ENCODE results near the gene SLC35A1. TPM values are rescaled to one million over a fixed set of nuclear protein-coding genes. Genes with fewer than 3 reads are reported as not detected.

Gene SLC35A1
- total RNA-seq, 2 donors from 2014 or later: 10.4 to 10.9 TPM

- no peak overlapping the region for H3K4me3 Mint-ChIP-seq
- H3K9me3 ChIP-seq (ENCODE audit: control insufficient read depth, low read length): peaks cover 32% of the 10 kb centered on the region
- H3K36me3 ChIP-seq (ENCODE audit: control insufficient read depth, insufficient read depth, low read length): peaks cover 82% of the 10 kb centered on the region
- no peak for TF ChIP-seq CTCF (conservative IDR thresholded peaks at IDR 0.05)
- H3K27me3 Mint-ChIP-seq (ENCODE audit: insufficient read depth): no peaks in the 10 kb centered on the region
- peaks cover 14% of the 10 kb centered on the region for H3K9me3 Mint-ChIP-seq
- H3K4me1 ChIP-seq (ENCODE audit: control insufficient read depth, insufficient read depth, low read length): no peaks in the 10 kb centered on the region
- no peak for DNase-seq
- H3K9ac ChIP-seq (ENCODE audit: extremely low read depth, low read length, poor library complexity, severe bottlenecking): no peak overlapping the region
- no peaks in the 10 kb centered on the region for H3K4me1 Mint-ChIP-seq
- H3K27ac ChIP-seq (ENCODE audit: low read depth, low read length): no peak overlapping the region
- H3K27me3 ChIP-seq (ENCODE audit: control insufficient read depth, insufficient read depth, low read length, poor library complexity, severe bottlenecking): no peaks in the 10 kb centered on the region
- peak overlapping the region; percentile 35 for H3K4me3 ChIP-seq (ENCODE audit: low read length)
- 100% methylated on average over 1 of the region's 1 CpG; no CpG with 5 or more reads in 1 of the 2 experiments for WGBS, 2 experiments (ENCODE audit: insufficient coverage in 1 of 2, insufficient read length in 1 of 2)
- peaks cover 71% of the 10 kb centered on the region for H3K36me3 Mint-ChIP-seq (ENCODE audit: low read depth)
- no peak overlapping the region for H3K27ac Mint-ChIP-seq
Measured at GRCh38 chr6:87541041-87541440, 68.3 kb downstream of the SLC35A1 start.

- no peaks in the 10 kb centered on the region for H3K27me3 ChIP-seq (ENCODE audit: control insufficient read depth, insufficient read depth, low read length, poor library complexity, severe bottlenecking)
- no peak for TF ChIP-seq CTCF (conservative IDR thresholded peaks at IDR 0.05)
- Mint-ChIP-seq H3K27me3 (ENCODE audit: insufficient read depth) (no peaks in the 10 kb centered on the region), H3K36me3 (ENCODE audit: low read depth) (peaks cover 74% of the 10 kb centered on the region), H3K9me3 (peaks cover 14% of the 10 kb centered on the region), H3K4me3 (no peak overlapping the region), H3K4me1 (no peaks in the 10 kb centered on the region), H3K27ac (no peak overlapping the region)
- peaks cover 85% of the 10 kb centered on the region for H3K36me3 ChIP-seq (ENCODE audit: control insufficient read depth, insufficient read depth, low read length)
- 100% methylated on average over 1 of the region's 2 CpGs; no CpG with 5 or more reads in 1 of the 2 experiments for WGBS, 2 experiments (ENCODE audit: insufficient coverage in 1 of 2, insufficient read length in 1 of 2)
- no peak for DNase-seq
- H3K9ac ChIP-seq (ENCODE audit: extremely low read depth, low read length, poor library complexity, severe bottlenecking): no peak overlapping the region
- H3K4me3 ChIP-seq (ENCODE audit: low read length): no peak overlapping the region
- peaks cover 32% of the 10 kb centered on the region for H3K9me3 ChIP-seq (ENCODE audit: control insufficient read depth, low read length)
- no peaks in the 10 kb centered on the region for H3K4me1 ChIP-seq (ENCODE audit: control insufficient read depth, insufficient read depth, low read length)
- H3K27ac ChIP-seq (ENCODE audit: low read depth, low read length): no peak overlapping the region
Measured at GRCh38 chr6:87541744-87542143, 69.0 kb downstream of the SLC35A1 start.

DNA sequence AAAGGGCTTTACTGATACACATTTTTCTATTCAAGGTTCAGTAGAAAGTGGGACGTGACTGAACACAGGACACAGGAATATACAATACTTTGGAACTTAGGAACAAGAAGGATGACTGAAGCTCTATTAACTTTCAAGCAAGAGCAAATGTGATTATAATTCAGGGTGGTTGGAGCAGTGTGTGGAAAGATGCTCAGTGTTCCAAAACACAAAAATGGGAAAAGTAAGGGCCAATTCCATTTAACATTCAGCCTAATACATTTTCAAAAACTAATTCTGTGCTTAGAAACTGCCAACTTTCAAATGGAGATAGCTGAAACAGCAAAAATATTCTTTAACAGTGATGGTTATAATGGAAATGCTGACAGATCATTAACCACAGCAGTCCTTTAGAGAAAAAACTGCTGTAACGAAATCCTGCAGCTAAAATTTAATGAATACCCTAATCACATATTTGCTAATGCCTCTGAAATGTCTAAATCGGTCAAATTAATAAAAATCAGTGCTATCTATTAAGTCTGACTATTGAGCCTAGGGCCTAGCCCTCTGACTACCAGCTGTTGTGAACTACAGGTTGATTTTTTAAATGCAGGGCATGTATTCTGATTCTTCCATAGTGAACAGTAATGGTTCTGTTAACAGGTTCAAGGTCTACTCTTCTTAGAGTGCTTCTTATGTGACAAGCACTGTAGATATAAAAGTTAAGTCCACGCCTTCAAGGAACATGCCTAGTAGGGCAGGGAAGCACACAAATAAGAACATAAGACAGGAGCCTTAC, 71.1 kb downstream of the SLC35A1 start:
- H3K9ac ChIP-seq (ENCODE audit: extremely low read depth, low read length, poor library complexity, severe bottlenecking): no peak overlapping the region
- WGBS, 2 experiments (ENCODE audit: insufficient coverage in 1 of 2, insufficient read length in 1 of 2): 91 to 92% methylated on average over 1 to 4 of the region's 4 CpGs
- no peak overlapping the region for H3K27ac ChIP-seq (ENCODE audit: low read depth, low read length)
- Mint-ChIP-seq H3K36me3 (ENCODE audit: low read depth) (peaks cover 72% of the 10 kb centered on the region), H3K27me3 (ENCODE audit: insufficient read depth) (no peaks in the 10 kb centered on the region), H3K27ac (no peak overlapping the region), H3K4me3 (no peak overlapping the region), H3K9me3 (peaks cover 14% of the 10 kb centered on the region), H3K4me1 (no peaks in the 10 kb centered on the region)
- no peak for DNase-seq
- no peak for TF ChIP-seq CTCF (conservative IDR thresholded peaks at IDR 0.05)
- peaks cover 32% of the 10 kb centered on the region for H3K9me3 ChIP-seq (ENCODE audit: control insufficient read depth, low read length)
- peaks cover 84% of the 10 kb centered on the region for H3K36me3 ChIP-seq (ENCODE audit: control insufficient read depth, insufficient read depth, low read length)
- no peaks in the 10 kb centered on the region for H3K27me3 ChIP-seq (ENCODE audit: control insufficient read depth, insufficient read depth, low read length, poor library complexity, severe bottlenecking)
- H3K4me3 ChIP-seq (ENCODE audit: low read length): no peak overlapping the region
- no peaks in the 10 kb centered on the region for H3K4me1 ChIP-seq (ENCODE audit: control insufficient read depth, insufficient read depth, low read length)
